Measurements from ENCODE around the gene CCDC12. TPM values are rescaled to one million over a fixed set of nuclear protein-coding genes. Genes with fewer than 3 reads are reported as not detected.

CCDC12 gene
- total and polyA plus RNA-seq, 2 of the 13 experiments (the other 11 are each of a cell fraction or from before 2014, with no cell fraction given): 30.1 to 49.5 TPM

- BruUV-seq (replicated peaks): no TSS peak
Observed at GRCh38 chr3:46962990-46963389, 13.6 kb downstream of the CCDC12 start.

More at GRCh38 chr3:46962990-46963389, 13.6 kb downstream of the CCDC12 start:
- Histone ChIP-seq H4K20me1 (ENCODE audit: insufficient read depth, low read length) (peaks cover 72% of the 10 kb centered on the region), H3K4me3 (replicated peaks in 1 of 3; ENCODE audit: insufficient read depth in 1 of 3, low read depth in 2 of 3, low read length in 3 of 3) (no peak overlapping the region), H3K9me3 (ENCODE audit: low read length) (no peaks in the 10 kb centered on the region), H3K9ac (ENCODE audit: insufficient read depth, low read depth, low read length) (no peak overlapping the region), H3K27me3 (ENCODE audit: control insufficient read depth in 1 of 2, insufficient read depth in 2 of 2, low read length in 2 of 2) (no peaks in the 10 kb centered on the region), H3K36me3 (replicated peaks in 1 of 2; ENCODE audit: control insufficient read depth in 1 of 2, insufficient read depth in 2 of 2, low read length in 2 of 2) (peaks cover 5 to 22% of the 10 kb centered on the region in 2 experiments; a peak in 4 of 5 replicates), H2AFZ (ENCODE audit: low read length) (no peak overlapping the region), H3K27ac (ENCODE audit: extremely low read length, insufficient read depth, low read length) (no peak overlapping the region), H3K79me2 (ENCODE audit: insufficient read depth, low read length) (peaks cover 82% of the 10 kb centered on the region), H3K4me1 (ENCODE audit: insufficient read depth, low read length) (peaks cover 83% of the 10 kb centered on the region), H3K4me2 (ENCODE audit: low read depth, low read length) (no peak overlapping the region)
- in situ Hi-C loops (cut with HindIII; ENCODE audit: extremely low pct_ligation_motif_present, low pct_unique_long_range_greater_than_20kb): no loop called here
- no peak for FAIRE-seq
- ChIA-PET POLR2A (no interaction called here), CTCF (ENCODE audit: low intra/inter-chr PET ratio, low total read pairs) (no interaction called here)
- no peak for DNase-seq (ENCODE audit: low spot score)
- no peak for ATAC-seq
- TF ChIP-seq PLSCR1 (CRISPR knock-in tag; IDR thresholded peaks at IDR 0.05; ENCODE audit: borderline replicate concordance) (no peak), ZIK1 (CRISPR knock-in tag; IDR thresholded peaks at IDR 0.05; ENCODE audit: borderline replicate concordance, low read depth) (no peak), NR2F6 (IDR thresholded peaks at IDR 0.05) (no peak), NR2F6 (CRISPR knock-in tag; IDR thresholded peaks at IDR 0.05) (no peak), KDM3A (CRISPR knock-in tag; IDR thresholded peaks at IDR 0.05; ENCODE audit: low read depth) (no peak), ZFX (CRISPR knock-in tag; IDR thresholded peaks at IDR 0.05; ENCODE audit: low read depth) (no peak), PRDM10 (CRISPR knock-in tag; IDR thresholded peaks at IDR 0.05; ENCODE audit: low read depth) (no peak), GATA4 (IDR thresholded peaks at IDR 0.05; ENCODE audit: borderline replicate concordance, low read depth) (no peak), ZNF841 (CRISPR knock-in tag; IDR thresholded peaks at IDR 0.05; ENCODE audit: borderline replicate concordance) (no peak), ZMYM3 (CRISPR knock-in tag; IDR thresholded peaks at IDR 0.05) (no peak), ZNF75D (CRISPR knock-in tag; IDR thresholded peaks at IDR 0.05; ENCODE audit: borderline replicate concordance) (no peak), TEAD2 (CRISPR knock-in tag; IDR thresholded peaks at IDR 0.05) (no peak), HNRNPL (IDR thresholded peaks at IDR 0.05; ENCODE audit: low read depth, low read length) (no peak), ETV6 (CRISPR knock-in tag; conservative IDR thresholded peaks at IDR 0.05) (no peak), GATAD1 (CRISPR knock-in tag; IDR thresholded peaks at IDR 0.05) (no peak), ZNF713 (CRISPR knock-in tag; IDR thresholded peaks at IDR 0.05) (no peak), ZNF788 (CRISPR knock-in tag; IDR thresholded peaks at IDR 0.05; ENCODE audit: borderline replicate concordance) (no peak)
- TF ChIP-seq, protein P1, sequence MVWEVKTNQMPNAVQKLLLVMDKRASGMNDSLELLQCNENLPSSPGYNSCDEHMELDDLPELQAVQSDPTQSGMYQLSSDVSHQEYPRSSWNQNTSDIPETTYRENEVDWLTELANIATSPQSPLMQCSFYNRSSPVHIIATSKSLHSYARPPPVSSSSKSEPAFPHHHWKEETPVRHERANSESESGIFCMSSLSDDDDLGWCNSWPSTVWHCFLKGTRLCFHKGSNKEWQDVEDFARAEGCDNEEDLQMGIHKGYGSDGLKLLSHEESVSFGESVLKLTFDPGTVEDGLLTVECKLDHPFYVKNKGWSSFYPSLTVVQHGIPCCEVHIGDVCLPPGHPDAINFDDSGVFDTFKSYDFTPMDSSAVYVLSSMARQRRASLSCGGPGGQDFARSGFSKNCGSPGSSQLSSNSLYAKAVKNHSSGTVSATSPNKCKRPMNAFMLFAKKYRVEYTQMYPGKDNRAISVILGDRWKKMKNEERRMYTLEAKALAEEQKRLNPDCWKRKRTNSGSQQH (CRISPR knock-in tag; IDR thresholded peaks at IDR 0.05; ENCODE audit: low read depth): no peak
- 100% methylated on average over 1 of the region's 1 CpG for WGBS (ENCODE audit: low lambda C conversion rate)
- intact Hi-C loops (cut with micrococcal nuclease; ENCODE audit: unreplicated experiment): no loop called here
